GM12878 (cell line): ENCODE data around the gene MAFG. TPM values are rescaled to one million over a fixed set of nuclear protein-coding genes. Genes with fewer than 3 reads are reported as not detected.

Experiments
- ATAC-seq: fragments of 200-7000 bp; cut with Tn5 transposase; 3 replicates; pipeline ENCODE4 v1.9.1; 2020; ENCODE audit warnings: mild to moderate bottlenecking, moderate library complexity
- Bru-seq: library from RNA; stranded (reverse); fragments of 400-500 nt; gene quantifications from one replicate; lab custom pipeline; 2021; lab: Mats Ljungman, UMichigan
- BruChase-seq, 2 experiments: library from RNA; stranded (reverse); fragments of 400-500 nt; gene quantifications; one replicate each; lab custom pipeline; 2021; lab: Mats Ljungman, UMichigan
- BruUV-seq: library from RNA; stranded (reverse); fragments of 400-500 nt; replicated peaks from 2 replicates; lab custom pipeline; 2021; lab: Mats Ljungman, UMichigan
- CTCF ChIA-PET: fragments of 300-600 bp; sonication (Branson Sonifier 250); formaldehyde crosslinking; extraction: SDS; loops from one replicate; lab custom pipeline; 2021; ENCODE audit warnings: inconsistent platforms; lab: Yijun Ruan, JAX
- POLR2A ChIA-PET: fragments of 350-600 bp; formaldehyde crosslinking; extraction: SDS; loops from one replicate; lab custom pipeline; 2021; ENCODE audit warnings: inconsistent platforms; lab: Charles Lee
- RAD21 ChIA-PET: fragments of 300-600 bp; sonication (Branson Sonifier 250); formaldehyde crosslinking; loops from one replicate; lab custom pipeline; 2023; ENCODE audit warnings: antibody characterized with exemption; ENCODE audit not compliant: unreplicated experiment; lab: Charles Lee
- SMC1A ChIA-PET: fragments of 300-600 bp; sonication (Branson Sonifier 250); formaldehyde crosslinking; loops from one replicate; lab custom pipeline; 2023; ENCODE audit not compliant: unreplicated experiment, uncharacterized antibody; lab: Charles Lee
- DNase-seq: peaks from one replicate; pipeline ENCODE4 v3.0.0-alpha.2; 2011; ENCODE audit warnings: low read depth, low spot score
- FAIRE-seq: peaks from 3 replicates; lab custom pipeline; 2011; peaks lifted over from hg19 to GRCh38; lab: Jason Lieb, UNC
- H2AFZ ChIP-seq: 2 replicates; pipeline ENCODE4 v1.6.0; 2011; ENCODE audit warnings: low read depth, low read length, control low read depth; ENCODE audit not compliant: control insufficient read depth
- H3K27ac ChIP-seq: 2 replicates; pipeline ENCODE4 v1.5.1; 2011; ENCODE audit warnings: control low read depth; ENCODE audit not compliant: control insufficient read depth, insufficient read depth
- H3K27me3 ChIP-seq, 2 experiments: replicated peaks in 1 of 2; 2 replicates each; pipeline versions ENCODE4 v1.6.0 to v1.6.1; 2011; ENCODE audit warnings: low read length in 1 of 2; ENCODE audit not compliant: control insufficient read depth in 2 of 2, insufficient read depth in 2 of 2
- H3K36me3 ChIP-seq, 2 experiments: 2 replicates each; pipeline ENCODE4 v1.5.1; 2011; ENCODE audit warnings: low read length in 1 of 2; ENCODE audit not compliant: control insufficient read depth in 2 of 2, insufficient read depth in 2 of 2
- H3K4me1 ChIP-seq: 2 replicates; pipeline ENCODE4 v1.6.1; 2011; ENCODE audit warnings: mild to moderate bottlenecking, low read length, moderate library complexity, mixed read lengths; ENCODE audit not compliant: control insufficient read depth, insufficient read depth
- H3K4me2 ChIP-seq: 2 replicates; pipeline ENCODE4 v1.6.0; 2011; ENCODE audit warnings: control low read depth; ENCODE audit not compliant: control insufficient read depth, insufficient read depth
- H3K4me3 ChIP-seq: fragments of 200-600 bp; sonication (generic); 2 replicates; pipeline ENCODE4 v1.5.1; 2016
- H3K79me2 ChIP-seq: 2 replicates; pipeline ENCODE4 v1.6.0; 2011; ENCODE audit warnings: low read length; ENCODE audit not compliant: control insufficient read depth, insufficient read depth
- H3K9ac ChIP-seq: 2 replicates; pipeline ENCODE4 v1.8.0; 2011; ENCODE audit warnings: low read length, control low read depth, mixed read lengths; ENCODE audit not compliant: control insufficient read depth, insufficient read depth
- H3K9me3 ChIP-seq: replicated peaks from 3 replicates; pipeline ENCODE4 v1.5.1; 2011; ENCODE audit warnings: mild to moderate bottlenecking, low read length; ENCODE audit not compliant: control insufficient read depth, insufficient read depth
- H4K20me1 ChIP-seq: 2 replicates; pipeline ENCODE4 v1.6.0; 2011; ENCODE audit not compliant: control insufficient read depth, insufficient read depth
- BMI1 ChIP-seq: fragments of 450-650 bp; IDR thresholded peaks from 2 replicates; pipeline ENCODE4 v1.6.1; 2016; ENCODE audit warnings: mild to moderate bottlenecking, moderate library complexity, borderline replicate concordance
- CBX5 ChIP-seq: sonication (generic); IDR thresholded peaks from 2 replicates; pipeline ENCODE4 v1.6.1; 2016; ENCODE audit warnings: low read depth, moderate library complexity, mild to moderate bottlenecking, inconsistent platforms
- ESRRA ChIP-seq: IDR thresholded peaks from 2 replicates; pipeline ENCODE4 v1.6.1; 2012; ENCODE audit warnings: mild to moderate bottlenecking, low read length, improper control_type of control experiment
- EZH2 ChIP-seq: IDR thresholded peaks from 2 replicates; pipeline ENCODE4 v1.6.1; 2012; ENCODE audit warnings: low read depth, mild to moderate bottlenecking, control low read depth, inconsistent platforms, low read length, borderline replicate concordance; ENCODE audit not compliant: control insufficient read depth
- FOS ChIP-seq: IDR thresholded peaks from 3 replicates; pipeline ENCODE4 v1.6.1; 2011; ENCODE audit warnings: borderline replicate concordance; ENCODE audit not compliant: insufficient read length; ENCODE audit errors: extremely low read depth
- HDAC2 ChIP-seq: fragments of 200-600 bp; sonication (generic); IDR thresholded peaks from 2 replicates; pipeline ENCODE4 v1.6.1; 2017
- MEF2B ChIP-seq: fragments of 450-650 bp; IDR thresholded peaks from 2 replicates; pipeline ENCODE4 v1.6.1; 2018; ENCODE audit warnings: mild to moderate bottlenecking, moderate library complexity; ENCODE audit not compliant: partially characterized antibody, poor library complexity, severe bottlenecking
- NFXL1 ChIP-seq: fragments of 450-650 bp; IDR thresholded peaks from 2 replicates; pipeline ENCODE4 v1.6.1; 2017; ENCODE audit warnings: antibody characterized with exemption, mild to moderate bottlenecking, borderline replicate concordance
- NR2C2 ChIP-seq: IDR thresholded peaks from 2 replicates; pipeline ENCODE4 v1.6.1; 2011; ENCODE audit warnings: borderline replicate concordance, low read depth; ENCODE audit not compliant: control insufficient read depth, insufficient read length
- NR2F1 ChIP-seq: fragments of 450-650 bp; conservative IDR thresholded peaks from 2 replicates; pipeline ENCODE4 v1.6.1; 2017; ENCODE audit warnings: mild to moderate bottlenecking
- RCOR1 ChIP-seq: conservative IDR thresholded peaks from 2 replicates; pipeline ENCODE4 v1.6.1; 2012; ENCODE audit warnings: low read depth, low read length, improper control_type of control experiment
- SREBF2 ChIP-seq: IDR thresholded peaks from 2 replicates; pipeline ENCODE4 v1.6.1; 2012; ENCODE audit warnings: mild to moderate bottlenecking, low read length
- WGBS: methylation state at CpG from one replicate; pipeline ENCODE4 v1.1.6; 2016; ENCODE audit warnings: low lambda C conversion rate; ENCODE audit not compliant: insufficient replicate concordance, insufficient coverage; ENCODE audit errors: missing lambda C conversion rate; 5-methylcytosine and 5-hydroxymethylcytosine counted together
- in situ Hi-C: fragments of 300-500 bp; cut with MboI; formaldehyde crosslinking; loops from 9 replicates; pipeline ENCODE4 v1.14.3; 2018; ENCODE audit warnings: mixed read lengths
- intact Hi-C: fragments of 100-400 bp; cut with micrococcal nuclease; formaldehyde crosslinking; loops from one replicate; pipeline ENCODE4 v1.14.2; 2022; ENCODE audit not compliant: unreplicated experiment
- long read RNA-seq, 2 experiments: library from polyadenylated mRNA; unstranded; transcript quantifications; one replicate each; pipeline ENCODE4 v2.0.0, GENCODE V29; 2019 to 2020
- polyA minus RNA-seq, 3 experiments: library from RNA; depleted of rRNA, polyadenylated mRNA; stranded (reverse); fragments of >200 nt; gene quantifications; 2 replicates each; pipeline ENCODE4 v1.2.3, GENCODE V29; 2011
- polyA plus RNA-seq, 11 experiments: library from polyadenylated mRNA; depleted of rRNA in 4 of 11; unstranded in 6 of 11; stranded (reverse) in 5 of 11; fragments of >200 nt; fragmentation: Nextera tagmentation in 4 of 11; fragmentation: Illumina TruSeq in 1 of 11; extraction: Ambion mirVana in 4 of 11; extraction: Trizol in 1 of 11; gene quantifications; 1 replicate in 1 of 11; 2 replicates in 10 of 11; pipeline versions ENCODE4 v1.2.1 to v1.2.3, GENCODE V29; 2011 to 2016; ENCODE audit warnings: inconsistent platforms in 2 of 11, missing spikeins in 2 of 11, low read depth in 1 of 11
- total RNA-seq, 4 experiments: library from RNA; depleted of rRNA in 3 of 4; stranded (reverse); fragments of >200 nt in 3 of 4; fragmentation: Illumina TruSeq in 1 of 4; extraction: Trizol in 1 of 4; gene quantifications; 2 replicates each; pipeline versions ENCODE4 v1.2.1 to v1.2.3, GENCODE V29; 2013 to 2021
- TF ChIP-seq, protein P1 (sequence below): fragments of 450-650 bp; IDR thresholded peaks from 2 replicates; pipeline ENCODE4 v1.6.1; 2018; ENCODE audit warnings: mild to moderate bottlenecking, low read depth, moderate library complexity; ENCODE audit not compliant: partially characterized antibody
- TF ChIP-seq, protein P2 (sequence below): fragments of 450-650 bp; IDR thresholded peaks from 2 replicates; pipeline ENCODE4 v1.6.1; 2014; ENCODE audit warnings: mild to moderate bottlenecking

Gene MAFG
- 15.6 and 17.5 TPM in 2 replicates for total RNA-seq (2013; cell fraction: nucleolus; rRNA removed)
- 8.7 and 8.9 TPM in 2 replicates for total RNA-seq (2014; rRNA removed)
- total RNA-seq (2014; rRNA removed; fragmentation: Illumina TruSeq; extraction: Trizol): 6.3 and 6.4 TPM in 2 replicates
- total RNA-seq (2021): 18.1 and 20.1 TPM in 2 replicates
- 6.4 TPM for polyA plus RNA-seq (2011; ENCODE audit: low read depth)
- 6.5 and 9.8 TPM in 2 replicates for polyA plus RNA-seq (2011; rRNA removed)
- polyA plus RNA-seq (2011; cell fraction: cytosol; rRNA removed): 14.8 and 16.6 TPM in 2 replicates
- 76.6 and 84.7 TPM in 2 replicates for polyA plus RNA-seq (2011; cell fraction: nucleus; rRNA removed)
- 13.3 and 15.1 TPM in 2 replicates for polyA plus RNA-seq (2012)
- 7.8 and 9.5 TPM in 2 replicates for polyA plus RNA-seq (2014; fragmentation: Illumina TruSeq; extraction: Trizol)
- polyA plus RNA-seq (2014; fragmentation: Nextera tagmentation; extraction: Ambion mirVana): 1 to 10 TPM in 1 of 2 experiments, under 1 TPM in 1; 0.48 to 1.3 TPM
- 13.5 and 14.7 TPM in 2 replicates for polyA plus RNA-seq (2014; rRNA removed)
- polyA plus RNA-seq (2016; fragmentation: Nextera tagmentation; extraction: Ambion mirVana): 1 to 10 TPM; 2.7 TPM
- 6.4 and 8.6 TPM in 2 replicates for polyA minus RNA-seq (2011; rRNA and poly(A)+ RNA removed)
- polyA minus RNA-seq (2011; cell fraction: cytosol; rRNA and poly(A)+ RNA removed): 2.8 and 3.4 TPM in 2 replicates
- 5.6 and 7.9 TPM in 2 replicates for polyA minus RNA-seq (2011; cell fraction: nucleus; rRNA and poly(A)+ RNA removed)
- Bru-seq, nascent RNA: percentile 76 among the genes with signal in this experiment
- BruChase-seq, experiment 1, labeled RNA remaining after a 6-hour chase: percentile 95 among the genes with signal in this experiment
- percentile 97 among the genes with signal in this experiment for BruChase-seq, experiment 2, labeled RNA remaining after a 2-hour chase
- long read RNA-seq, experiment 1, partial matches to known transcripts: 0 of 3 reads
- long read RNA-seq, experiment 1, other reads (novel, unspliced or antisense): 3 of 3 reads
- long read RNA-seq, experiment 2, partial matches to known transcripts: 0 of 2 reads
- long read RNA-seq, experiment 2, other reads (novel, unspliced or antisense): 2 of 2 reads

DNA sequence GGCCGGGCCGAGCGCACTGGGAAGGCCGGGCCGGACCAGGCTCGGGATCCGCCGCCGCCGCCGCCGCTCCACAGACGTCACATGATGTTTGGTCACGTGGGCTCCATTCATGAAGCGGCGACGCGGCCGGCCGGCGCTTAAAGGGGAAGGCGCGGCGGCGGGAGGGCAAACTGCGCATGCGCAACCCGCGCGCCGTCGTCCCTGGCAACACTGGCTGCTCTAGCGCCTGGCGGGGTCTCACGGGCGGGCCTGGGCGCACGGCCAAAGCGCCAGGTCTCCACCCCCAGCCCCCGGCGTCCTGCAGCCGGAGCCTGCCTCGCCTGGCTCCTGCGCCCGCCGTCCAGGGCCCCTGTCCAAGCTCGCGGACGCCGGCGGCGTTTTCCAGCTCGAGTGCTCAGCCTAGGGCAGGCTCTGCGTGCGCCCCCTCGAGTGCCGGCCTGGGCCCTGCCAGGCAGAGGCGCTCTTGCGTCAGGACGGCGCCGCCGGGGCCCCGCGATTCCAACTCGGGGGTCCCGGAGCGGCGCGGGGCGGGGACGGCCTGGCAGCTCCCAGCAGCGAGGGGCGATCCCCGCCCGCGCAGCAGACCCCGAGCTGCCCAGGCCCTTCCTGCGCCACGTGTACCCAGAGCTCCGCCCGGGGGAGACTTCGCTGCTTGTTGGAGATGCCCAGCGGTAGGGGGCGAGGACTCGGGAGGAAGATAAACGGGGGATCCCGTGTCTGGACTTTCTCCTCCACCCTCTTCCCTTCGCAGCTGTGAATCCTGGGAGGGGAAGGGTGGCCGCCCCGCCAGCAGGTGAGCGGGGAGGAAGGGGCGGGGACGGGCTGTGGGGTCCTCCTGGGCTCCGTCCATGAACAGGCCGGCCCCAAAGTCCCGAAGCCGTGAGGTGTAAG is at the start of gene MAFG:
Gene MAFG (minus strand): TSS at position 83 of the 891 bp plus-strand sequence. CDS start 4,550 bp downstream, outside the sequence.
- DNase-seq (peak; percentile 48), FAIRE-seq (peak; percentile 61), ATAC-seq (peak; percentile 75)
- BruUV-seq: no TSS peak
- peaks cover 38% of the 10 kb centered on the region for H3K79me2 ChIP-seq
- intact Hi-C loops (loop anchor here (5.0 kb wide), 2 partner anchors 39 to 56 kb away; partner anchors contain the start of gene ARHGDIA), in situ Hi-C loops (no loop called here)
- H4K20me1 ChIP-seq: no peaks in the 10 kb centered on the region; the same call in 1 of the 2 replicates
- peak within 1 kb of the TSS; percentile 83 for H3K4me3 ChIP-seq
- 8% methylated on average over 88 of the region's 98 CpGs for WGBS
- ChIA-PET SMC1A (interaction anchor here (1.0 to 1.5 kb wide), 3 partner anchors 11 to 94 kb away, joined by 3 to 6 read pairs (median 3); no protein-coding TSS in a partner anchor), CTCF (interaction anchor here (0.8 to 1.7 kb wide), 6 partner anchors 8 to 93 kb away, joined by 4 to 8 read pairs (median 4); no protein-coding TSS in a partner anchor), RAD21 (interaction anchor here (0.8 to 1.0 kb wide), 2 partner anchors 35 to 67 kb away, joined by 3 read pairs; partner anchors contain the start of gene P4HB), POLR2A (interaction anchor here (0.6 to 1.6 kb wide), 6 partner anchors 9 to 269 kb away, joined by 3 to 8 read pairs (median 4); partner anchors contain the start of genes P4HB and PYCR1)
- H3K36me3 ChIP-seq: no peaks in the 10 kb centered on the region; a peak in 2 of 4 replicates
- H3K4me2 ChIP-seq: peak within 1 kb of the TSS; percentile 97
- H2AFZ ChIP-seq: peak within 1 kb of the TSS; percentile 89
- H3K9me3 ChIP-seq: no peaks in the 10 kb centered on the region
- H3K27ac ChIP-seq: peak within 1 kb of the TSS; percentile 71
- H3K27me3 ChIP-seq: no peaks in the 10 kb centered on the region
- H3K4me1 ChIP-seq: peaks cover 27% of the 10 kb centered on the region
- peak within 1 kb of the TSS; percentile 85 for H3K9ac ChIP-seq
- peak; percentile 84 for TF ChIP-seq BMI1
- TF ChIP-seq NFXL1: peak; percentile 54; the same call in 1 of the 2 replicates
- no peak for TF ChIP-seq EZH2
- TF ChIP-seq, protein P1, sequence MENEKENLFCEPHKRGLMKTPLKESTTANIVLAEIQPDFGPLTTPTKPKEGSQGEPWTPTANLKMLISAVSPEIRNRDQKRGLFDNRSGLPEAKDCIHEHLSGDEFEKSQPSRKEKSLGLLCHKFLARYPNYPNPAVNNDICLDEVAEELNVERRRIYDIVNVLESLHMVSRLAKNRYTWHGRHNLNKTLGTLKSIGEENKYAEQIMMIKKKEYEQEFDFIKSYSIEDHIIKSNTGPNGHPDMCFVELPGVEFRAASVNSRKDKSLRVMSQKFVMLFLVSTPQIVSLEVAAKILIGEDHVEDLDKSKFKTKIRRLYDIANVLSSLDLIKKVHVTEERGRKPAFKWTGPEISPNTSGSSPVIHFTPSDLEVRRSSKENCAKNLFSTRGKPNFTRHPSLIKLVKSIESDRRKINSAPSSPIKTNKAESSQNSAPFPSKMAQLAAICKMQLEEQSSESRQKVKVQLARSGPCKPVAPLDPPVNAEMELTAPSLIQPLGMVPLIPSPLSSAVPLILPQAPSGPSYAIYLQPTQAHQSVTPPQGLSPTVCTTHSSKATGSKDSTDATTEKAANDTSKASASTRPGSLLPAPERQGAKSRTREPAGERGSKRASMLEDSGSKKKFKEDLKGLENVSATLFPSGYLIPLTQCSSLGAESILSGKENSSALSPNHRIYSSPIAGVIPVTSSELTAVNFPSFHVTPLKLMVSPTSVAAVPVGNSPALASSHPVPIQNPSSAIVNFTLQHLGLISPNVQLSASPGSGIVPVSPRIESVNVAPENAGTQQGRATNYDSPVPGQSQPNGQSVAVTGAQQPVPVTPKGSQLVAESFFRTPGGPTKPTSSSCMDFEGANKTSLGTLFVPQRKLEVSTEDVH: no peak
- TF ChIP-seq SREBF2: no peak
- TF ChIP-seq NR2C2: no peak
- no peak for TF ChIP-seq CBX5
- no peak for TF ChIP-seq RCOR1
- no peak for TF ChIP-seq FOS
- TF ChIP-seq HDAC2: no peak
- TF ChIP-seq NR2F1: peak; percentile 53; the same call in 1 of the 2 replicates
- no peak for TF ChIP-seq ESRRA
- TF ChIP-seq, protein P2, sequence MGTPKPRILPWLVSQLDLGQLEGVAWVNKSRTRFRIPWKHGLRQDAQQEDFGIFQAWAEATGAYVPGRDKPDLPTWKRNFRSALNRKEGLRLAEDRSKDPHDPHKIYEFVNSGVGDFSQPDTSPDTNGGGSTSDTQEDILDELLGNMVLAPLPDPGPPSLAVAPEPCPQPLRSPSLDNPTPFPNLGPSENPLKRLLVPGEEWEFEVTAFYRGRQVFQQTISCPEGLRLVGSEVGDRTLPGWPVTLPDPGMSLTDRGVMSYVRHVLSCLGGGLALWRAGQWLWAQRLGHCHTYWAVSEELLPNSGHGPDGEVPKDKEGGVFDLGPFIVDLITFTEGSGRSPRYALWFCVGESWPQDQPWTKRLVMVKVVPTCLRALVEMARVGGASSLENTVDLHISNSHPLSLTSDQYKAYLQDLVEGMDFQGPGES: 0 out of 2 replicates have a peak, but pooled peaks have one; percentile 2
- TF ChIP-seq MEF2B: peak; percentile 23
